Measurements from ENCODE around the gene PCDH15.

PCDH15 gene

GRCh38 chr10:54702583-54703485 is 98.2 kb downstream of the PCDH15 start:
- H3K9ac ChIP-seq (ENCODE audit: low read depth, low read length) = no peak overlapping the region
- H3K9me3 ChIP-seq (replicated peaks; ENCODE audit: low read length) = peaks cover 4% of the 10 kb centered on the region
- H3K27me3 ChIP-seq (ENCODE audit: control insufficient read depth, insufficient read depth, low read length) = no peaks in the 10 kb centered on the region
- no peak overlapping the region for H3K4me2 ChIP-seq (ENCODE audit: low read length)
- no peaks in the 10 kb centered on the region for H3K4me1 ChIP-seq (ENCODE audit: control insufficient read depth, insufficient read depth, low read length)
- no peak overlapping the region for H3K4me3 ChIP-seq (ENCODE audit: low read length)
- H3K36me3 ChIP-seq (ENCODE audit: insufficient read depth, low read length) = no peaks in the 10 kb centered on the region

DNA sequence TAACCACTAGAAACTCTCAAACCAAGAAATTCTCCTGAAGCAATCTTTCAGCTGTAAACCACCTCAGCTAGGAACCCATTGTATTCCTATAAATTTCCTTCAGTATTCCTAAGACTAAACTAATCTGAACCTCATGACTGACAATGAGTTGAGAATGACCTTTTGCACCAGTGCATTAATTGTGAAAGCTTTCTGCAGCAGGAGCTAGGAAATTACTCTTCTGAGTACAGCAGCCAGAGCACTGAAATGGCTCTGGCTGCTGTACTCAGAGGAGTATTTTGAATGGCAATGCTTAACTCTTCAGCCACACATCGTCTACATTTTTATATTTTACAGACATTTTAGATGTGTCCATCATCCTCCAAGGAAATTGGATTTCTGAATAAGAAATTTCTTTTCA is 109.7 kb downstream of the PCDH15 start:
- Histone ChIP-seq H3K9ac (ENCODE audit: low read depth, low read length) (no peak overlapping the region), H3K36me3 (ENCODE audit: insufficient read depth, low read length) (no peaks in the 10 kb centered on the region), H3K27me3 (ENCODE audit: control insufficient read depth, insufficient read depth, low read length) (no peaks in the 10 kb centered on the region), H3K4me1 (ENCODE audit: control insufficient read depth, insufficient read depth, low read length) (no peaks in the 10 kb centered on the region), H3K4me2 (ENCODE audit: low read length) (no peak overlapping the region), H3K9me3 (replicated peaks; ENCODE audit: low read length) (peaks cover 3% of the 10 kb centered on the region), H3K4me3 (ENCODE audit: low read length) (no peak overlapping the region)

DNA sequence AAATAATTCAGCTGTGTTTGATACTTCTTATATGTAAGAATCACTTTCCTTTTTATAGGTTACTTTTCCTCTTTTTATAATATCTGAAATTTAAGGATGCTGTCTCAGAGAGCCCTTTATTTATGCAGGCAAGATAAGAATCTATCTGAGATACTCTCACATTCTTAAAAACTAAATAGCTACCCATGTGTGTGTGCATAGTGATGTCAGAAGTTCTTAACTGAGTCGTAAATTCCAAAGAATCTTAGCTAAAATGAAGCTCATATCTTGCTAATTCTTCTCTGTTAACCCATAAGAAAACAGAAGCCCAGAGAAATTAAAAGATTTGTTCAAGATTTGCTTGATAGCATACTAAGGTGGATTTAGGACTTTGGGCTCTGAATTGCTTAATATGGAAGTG is 118.5 kb downstream of the PCDH15 start:
- Histone ChIP-seq H3K36me3 (ENCODE audit: insufficient read depth, low read length) (no peaks in the 10 kb centered on the region), H3K9ac (ENCODE audit: low read depth, low read length) (no peak overlapping the region), H3K4me3 (ENCODE audit: low read length) (no peak overlapping the region), H3K4me1 (ENCODE audit: control insufficient read depth, insufficient read depth, low read length) (no peaks in the 10 kb centered on the region), H3K4me2 (ENCODE audit: low read length) (no peak overlapping the region), H3K9me3 (replicated peaks; ENCODE audit: low read length) (no peaks in the 10 kb centered on the region), H3K27me3 (ENCODE audit: control insufficient read depth, insufficient read depth, low read length) (no peaks in the 10 kb centered on the region)

- H3K4me3 ChIP-seq (ENCODE audit: low read length) = no peak overlapping the region
- no peak overlapping the region for H3K9ac ChIP-seq (ENCODE audit: low read depth, low read length)
- no peaks in the 10 kb centered on the region for H3K27me3 ChIP-seq (ENCODE audit: control insufficient read depth, insufficient read depth, low read length)
- H3K36me3 ChIP-seq (ENCODE audit: insufficient read depth, low read length) = no peaks in the 10 kb centered on the region
- no peaks in the 10 kb centered on the region for H3K4me1 ChIP-seq (ENCODE audit: control insufficient read depth, insufficient read depth, low read length)
- no peaks in the 10 kb centered on the region for H3K9me3 ChIP-seq (replicated peaks; ENCODE audit: low read length)
- no peak overlapping the region for H3K4me2 ChIP-seq (ENCODE audit: low read length)
These were observed 119.9 kb downstream of the PCDH15 start for GRCh38 chr10:54681136-54681535.

- no peak overlapping the region for H3K4me2 ChIP-seq (ENCODE audit: low read length)
- no peaks in the 10 kb centered on the region for H3K36me3 ChIP-seq (ENCODE audit: insufficient read depth, low read length)
- no peak overlapping the region for H3K4me3 ChIP-seq (ENCODE audit: low read length)
- no peaks in the 10 kb centered on the region for H3K27me3 ChIP-seq (ENCODE audit: control insufficient read depth, insufficient read depth, low read length)
- H3K9me3 ChIP-seq (replicated peaks; ENCODE audit: low read length) = no peaks in the 10 kb centered on the region
- H3K9ac ChIP-seq (ENCODE audit: low read depth, low read length) = no peak overlapping the region
- no peaks in the 10 kb centered on the region for H3K4me1 ChIP-seq (ENCODE audit: control insufficient read depth, insufficient read depth, low read length)
These were observed 133.9 kb downstream of the PCDH15 start for GRCh38 chr10:54667136-54667535.

DNA sequence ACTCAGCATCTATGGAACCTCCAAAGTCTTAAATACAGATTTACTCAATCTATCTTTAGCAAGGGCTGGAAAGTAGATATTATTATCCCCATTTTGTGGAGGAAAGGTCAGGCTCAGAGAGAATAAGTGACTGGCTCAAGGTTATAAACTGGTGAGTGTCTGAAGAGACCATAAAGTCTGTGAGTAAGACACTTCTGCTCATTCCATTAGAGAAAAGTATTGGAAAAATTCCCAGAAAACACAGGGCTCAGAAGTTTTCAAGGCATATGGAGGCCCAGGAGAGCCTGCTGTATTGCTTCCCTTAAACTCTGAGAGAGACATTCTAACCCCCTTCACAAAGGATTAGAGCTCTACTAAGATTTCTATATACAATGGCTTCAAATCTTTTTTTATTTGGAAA is 134.8 kb downstream of the PCDH15 start:
- Histone ChIP-seq H3K4me2 (ENCODE audit: low read length) (no peak overlapping the region), H3K9ac (ENCODE audit: low read depth, low read length) (no peak overlapping the region), H3K4me3 (ENCODE audit: low read length) (no peak overlapping the region), H3K9me3 (replicated peaks; ENCODE audit: low read length) (no peaks in the 10 kb centered on the region), H3K36me3 (ENCODE audit: insufficient read depth, low read length) (no peaks in the 10 kb centered on the region), H3K27me3 (ENCODE audit: control insufficient read depth, insufficient read depth, low read length) (no peaks in the 10 kb centered on the region), H3K4me1 (ENCODE audit: control insufficient read depth, insufficient read depth, low read length) (no peaks in the 10 kb centered on the region)

DNA sequence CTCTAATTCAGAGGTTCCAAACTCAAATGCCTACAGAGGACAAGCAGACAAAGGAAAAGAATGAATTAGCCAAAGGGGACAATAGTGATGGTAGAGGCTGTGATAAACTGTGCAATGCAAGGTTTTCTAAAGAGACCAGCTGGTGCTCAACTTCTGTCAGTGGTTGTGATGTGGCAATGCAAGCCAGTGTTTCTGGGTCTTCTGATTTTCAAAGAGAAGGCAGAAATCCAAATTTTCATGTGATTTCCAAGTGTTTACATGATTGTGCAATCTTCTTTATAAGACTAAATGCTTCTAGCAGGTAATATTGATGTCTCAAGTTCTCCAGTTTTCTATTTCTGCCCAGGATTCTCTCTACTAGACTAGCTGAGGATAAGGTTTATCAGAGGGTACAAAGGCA is 135.9 kb downstream of the PCDH15 start:
- Histone ChIP-seq H3K4me1 (ENCODE audit: control insufficient read depth, insufficient read depth, low read length) (no peaks in the 10 kb centered on the region), H3K4me3 (ENCODE audit: low read length) (no peak overlapping the region), H3K9me3 (replicated peaks; ENCODE audit: low read length) (no peaks in the 10 kb centered on the region), H3K9ac (ENCODE audit: low read depth, low read length) (no peak overlapping the region), H3K36me3 (ENCODE audit: insufficient read depth, low read length) (no peaks in the 10 kb centered on the region), H3K4me2 (ENCODE audit: low read length) (no peak overlapping the region), H3K27me3 (ENCODE audit: control insufficient read depth, insufficient read depth, low read length) (no peaks in the 10 kb centered on the region)

DNA sequence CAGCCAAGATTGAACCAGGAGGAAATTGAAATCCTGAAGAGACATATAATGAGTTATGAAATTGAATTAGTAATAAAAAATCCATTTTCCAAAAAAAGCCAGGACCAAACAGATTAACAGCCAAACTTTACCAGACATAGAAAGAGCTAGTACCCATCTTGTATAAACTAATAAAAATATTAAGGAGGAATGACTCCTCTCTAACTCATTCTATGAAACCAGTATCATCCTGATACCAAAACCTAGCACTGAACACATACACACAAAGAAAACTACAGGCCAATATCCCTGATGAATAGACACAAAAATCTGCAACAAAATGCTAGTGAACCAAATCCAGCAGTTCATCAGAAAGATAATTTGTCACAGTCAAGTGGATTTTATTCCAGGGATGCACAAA is 140.6 kb downstream of the PCDH15 start:
- H3K36me3 ChIP-seq (ENCODE audit: insufficient read depth, low read length) = no peaks in the 10 kb centered on the region
- no peaks in the 10 kb centered on the region for H3K9me3 ChIP-seq (replicated peaks; ENCODE audit: low read length)
- H3K4me1 ChIP-seq (ENCODE audit: control insufficient read depth, insufficient read depth, low read length) = no peaks in the 10 kb centered on the region
- H3K9ac ChIP-seq (ENCODE audit: low read depth, low read length) = no peak overlapping the region
- H3K4me2 ChIP-seq (ENCODE audit: low read length) = no peak overlapping the region
- no peaks in the 10 kb centered on the region for H3K27me3 ChIP-seq (ENCODE audit: control insufficient read depth, insufficient read depth, low read length)
- H3K4me3 ChIP-seq (ENCODE audit: low read length) = no peak overlapping the region

- Histone ChIP-seq H3K4me1 (ENCODE audit: control insufficient read depth, insufficient read depth, low read length) (no peaks in the 10 kb centered on the region), H3K27me3 (ENCODE audit: control insufficient read depth, insufficient read depth, low read length) (no peaks in the 10 kb centered on the region), H3K4me2 (ENCODE audit: low read length) (no peak overlapping the region), H3K4me3 (ENCODE audit: low read length) (no peak overlapping the region), H3K9me3 (replicated peaks; ENCODE audit: low read length) (no peaks in the 10 kb centered on the region), H3K36me3 (ENCODE audit: insufficient read depth, low read length) (no peaks in the 10 kb centered on the region), H3K9ac (ENCODE audit: low read depth, low read length) (no peak overlapping the region)
These were observed 144.4 kb downstream of the PCDH15 start for GRCh38 chr10:54656643-54657042.

DNA sequence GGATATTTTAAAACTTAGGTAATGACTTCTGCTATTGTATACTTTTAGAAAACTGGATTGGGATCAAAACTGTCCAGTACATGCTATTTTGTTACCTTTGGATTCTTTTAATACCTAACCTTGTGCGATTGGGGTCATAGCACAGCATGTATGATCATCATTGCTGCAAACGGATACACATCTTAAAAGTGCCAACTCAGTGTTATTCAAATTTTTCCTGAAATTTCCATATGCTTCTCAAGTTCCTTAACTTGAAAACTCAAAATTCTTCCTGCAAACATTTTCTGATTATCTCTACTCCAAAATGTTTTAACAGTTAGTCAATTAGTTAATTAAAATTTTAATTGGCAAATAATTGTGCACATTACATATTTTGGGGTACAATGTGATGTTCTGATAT is 147.5 kb downstream of the PCDH15 start:
- no peaks in the 10 kb centered on the region for H3K9me3 ChIP-seq (replicated peaks; ENCODE audit: low read length)
- no peak overlapping the region for H3K9ac ChIP-seq (ENCODE audit: low read depth, low read length)
- H3K27me3 ChIP-seq (ENCODE audit: control insufficient read depth, insufficient read depth, low read length) = no peaks in the 10 kb centered on the region
- H3K4me2 ChIP-seq (ENCODE audit: low read length) = no peak overlapping the region
- no peaks in the 10 kb centered on the region for H3K36me3 ChIP-seq (ENCODE audit: insufficient read depth, low read length)
- H3K4me1 ChIP-seq (ENCODE audit: control insufficient read depth, insufficient read depth, low read length) = no peaks in the 10 kb centered on the region
- H3K4me3 ChIP-seq (ENCODE audit: low read length) = no peak overlapping the region

GRCh38 chr10:54650547-54650946 is 150.5 kb downstream of the PCDH15 start:
- Histone ChIP-seq H3K9ac (ENCODE audit: low read depth, low read length) (no peak overlapping the region), H3K9me3 (replicated peaks; ENCODE audit: low read length) (no peaks in the 10 kb centered on the region), H3K4me2 (ENCODE audit: low read length) (no peak overlapping the region), H3K4me3 (ENCODE audit: low read length) (no peak overlapping the region), H3K36me3 (ENCODE audit: insufficient read depth, low read length) (no peaks in the 10 kb centered on the region), H3K4me1 (ENCODE audit: control insufficient read depth, insufficient read depth, low read length) (no peaks in the 10 kb centered on the region), H3K27me3 (ENCODE audit: control insufficient read depth, insufficient read depth, low read length) (no peaks in the 10 kb centered on the region)

DNA sequence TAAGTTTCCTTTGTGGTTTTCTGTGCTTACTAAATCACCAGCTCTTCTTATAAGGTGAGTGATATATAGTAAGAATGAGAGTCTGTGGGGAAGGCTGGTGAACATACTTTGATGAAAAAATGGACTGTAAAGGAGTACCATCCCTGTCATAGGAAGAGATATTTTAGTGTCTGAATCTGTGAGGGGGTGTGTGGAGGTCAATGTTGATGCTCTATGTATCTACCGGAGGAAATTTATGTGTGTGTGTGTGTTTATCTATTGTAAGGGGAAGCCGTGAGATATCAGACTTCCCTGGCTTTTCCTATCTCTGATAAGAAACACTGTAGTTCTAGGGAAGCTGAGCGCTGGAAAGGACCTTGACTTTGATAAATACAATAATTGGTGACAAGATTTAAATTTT is 179.0 kb downstream of the PCDH15 start:
- no peaks in the 10 kb centered on the region for H3K27me3 ChIP-seq (ENCODE audit: control insufficient read depth, insufficient read depth, low read length)
- no peaks in the 10 kb centered on the region for H3K9me3 ChIP-seq (replicated peaks; ENCODE audit: low read length)
- H3K4me1 ChIP-seq (ENCODE audit: control insufficient read depth, insufficient read depth, low read length) = no peaks in the 10 kb centered on the region
- H3K4me2 ChIP-seq (ENCODE audit: low read length) = no peak overlapping the region
- H3K4me3 ChIP-seq (ENCODE audit: low read length) = no peak overlapping the region
- H3K9ac ChIP-seq (ENCODE audit: low read depth, low read length) = no peak overlapping the region
- no peaks in the 10 kb centered on the region for H3K36me3 ChIP-seq (ENCODE audit: insufficient read depth, low read length)

Data from skeletal muscle satellite cell (primary cell).